GM12801 (cell line): ENCODE data around the gene MAP4K3.

Experiments used
- TF ChIP-seq, protein P1 (sequence below): IDR thresholded peaks from one replicate; pipeline ENCODE4 v1.5.1; 2011; ENCODE audit warnings: control low read depth; ENCODE audit not compliant: insufficient read length; ENCODE audit errors: extremely low read depth

The MAP4K3 gene

DNA sequence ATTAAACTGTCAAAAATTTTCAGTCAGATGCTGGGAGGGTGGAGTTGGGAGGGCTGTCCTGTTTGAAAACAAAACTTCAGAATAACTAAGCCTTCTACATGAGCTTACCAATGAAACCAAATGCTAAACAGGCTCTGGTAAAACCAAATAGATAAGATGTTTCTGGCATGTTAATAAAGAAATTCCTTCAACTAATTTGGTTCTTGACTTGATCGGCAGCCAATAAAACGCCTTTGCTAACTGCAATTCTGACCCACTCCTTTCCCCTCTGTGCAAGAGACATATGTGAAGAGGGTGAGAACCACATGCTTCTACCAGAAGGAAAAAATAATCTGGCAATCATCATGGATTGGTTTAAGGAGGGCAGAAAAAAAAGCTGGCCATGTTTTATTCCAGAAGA lies 20.9 kb downstream of the MAP4K3 start:
- TF ChIP-seq, protein P1, sequence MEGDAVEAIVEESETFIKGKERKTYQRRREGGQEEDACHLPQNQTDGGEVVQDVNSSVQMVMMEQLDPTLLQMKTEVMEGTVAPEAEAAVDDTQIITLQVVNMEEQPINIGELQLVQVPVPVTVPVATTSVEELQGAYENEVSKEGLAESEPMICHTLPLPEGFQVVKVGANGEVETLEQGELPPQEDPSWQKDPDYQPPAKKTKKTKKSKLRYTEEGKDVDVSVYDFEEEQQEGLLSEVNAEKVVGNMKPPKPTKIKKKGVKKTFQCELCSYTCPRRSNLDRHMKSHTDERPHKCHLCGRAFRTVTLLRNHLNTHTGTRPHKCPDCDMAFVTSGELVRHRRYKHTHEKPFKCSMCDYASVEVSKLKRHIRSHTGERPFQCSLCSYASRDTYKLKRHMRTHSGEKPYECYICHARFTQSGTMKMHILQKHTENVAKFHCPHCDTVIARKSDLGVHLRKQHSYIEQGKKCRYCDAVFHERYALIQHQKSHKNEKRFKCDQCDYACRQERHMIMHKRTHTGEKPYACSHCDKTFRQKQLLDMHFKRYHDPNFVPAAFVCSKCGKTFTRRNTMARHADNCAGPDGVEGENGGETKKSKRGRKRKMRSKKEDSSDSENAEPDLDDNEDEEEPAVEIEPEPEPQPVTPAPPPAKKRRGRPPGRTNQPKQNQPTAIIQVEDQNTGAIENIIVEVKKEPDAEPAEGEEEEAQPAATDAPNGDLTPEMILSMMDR = no peak

DNA sequence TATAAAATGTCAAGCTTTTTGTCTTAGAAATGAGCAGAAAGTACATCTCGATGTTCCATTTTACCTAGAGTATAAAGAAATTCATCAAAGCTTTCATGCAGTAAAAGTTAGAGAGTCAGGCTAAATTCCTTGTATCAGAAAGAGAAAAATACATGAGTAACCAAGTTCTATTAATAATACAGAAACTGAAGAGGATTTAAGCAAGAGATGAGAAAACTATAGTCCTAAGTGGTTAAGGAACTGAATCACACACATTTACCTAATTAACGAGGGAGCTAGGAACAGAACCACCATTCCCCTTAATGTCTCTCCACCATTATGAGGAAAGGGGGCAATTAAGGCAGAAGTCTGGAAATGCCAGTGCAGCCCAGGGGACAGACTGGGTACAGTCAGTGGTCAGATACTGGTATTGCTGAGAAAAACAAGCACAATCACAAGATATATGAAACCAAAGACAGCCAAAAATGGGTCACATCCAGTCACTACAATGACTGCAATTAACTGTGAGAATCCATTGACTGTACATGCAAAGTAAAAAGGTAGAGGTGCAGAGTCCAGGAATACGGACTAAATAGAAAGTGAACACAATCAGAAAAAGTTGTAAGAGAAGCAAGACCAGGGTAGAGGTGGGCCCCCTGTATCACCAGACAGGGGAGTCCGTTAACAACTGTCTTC lies 23.9 kb downstream of the MAP4K3 start:
- TF ChIP-seq, protein P1 = no peak

DNA sequence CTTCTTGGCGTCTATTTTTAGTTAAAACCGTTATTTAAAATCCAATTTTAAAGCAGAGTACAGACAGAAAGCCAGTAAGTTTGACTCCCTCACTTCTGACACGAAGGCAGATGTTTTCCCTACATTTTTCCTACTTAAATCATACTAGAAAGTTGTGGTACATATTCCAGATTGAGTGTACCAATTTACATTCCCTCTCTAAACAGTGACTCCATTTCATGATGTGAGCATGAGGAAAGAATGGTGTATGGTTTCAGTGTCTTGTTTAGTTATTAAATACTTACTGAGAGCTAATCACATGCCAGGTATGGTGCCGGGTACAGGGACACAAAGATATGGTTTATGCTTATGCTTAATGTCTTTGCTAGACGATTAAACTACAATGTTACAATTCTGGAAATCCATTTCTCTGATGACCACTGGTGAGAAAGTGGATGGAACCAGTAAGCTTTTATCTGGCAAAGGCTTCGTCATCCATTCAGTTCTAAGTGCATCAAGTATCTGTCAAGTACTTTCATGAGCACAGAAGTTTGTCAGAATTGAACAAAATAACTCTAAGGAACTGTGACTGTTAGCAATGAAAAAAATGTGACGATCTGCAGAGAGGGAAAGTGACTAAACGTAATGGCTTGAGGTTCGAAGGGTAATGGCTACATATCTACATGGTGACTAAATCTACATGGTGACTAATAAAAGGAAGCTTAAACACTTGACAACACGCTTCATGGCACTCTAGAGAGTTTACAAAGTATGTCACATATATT lies 25.7 kb downstream of the MAP4K3 start:
- TF ChIP-seq, protein P1 = no peak

DNA sequence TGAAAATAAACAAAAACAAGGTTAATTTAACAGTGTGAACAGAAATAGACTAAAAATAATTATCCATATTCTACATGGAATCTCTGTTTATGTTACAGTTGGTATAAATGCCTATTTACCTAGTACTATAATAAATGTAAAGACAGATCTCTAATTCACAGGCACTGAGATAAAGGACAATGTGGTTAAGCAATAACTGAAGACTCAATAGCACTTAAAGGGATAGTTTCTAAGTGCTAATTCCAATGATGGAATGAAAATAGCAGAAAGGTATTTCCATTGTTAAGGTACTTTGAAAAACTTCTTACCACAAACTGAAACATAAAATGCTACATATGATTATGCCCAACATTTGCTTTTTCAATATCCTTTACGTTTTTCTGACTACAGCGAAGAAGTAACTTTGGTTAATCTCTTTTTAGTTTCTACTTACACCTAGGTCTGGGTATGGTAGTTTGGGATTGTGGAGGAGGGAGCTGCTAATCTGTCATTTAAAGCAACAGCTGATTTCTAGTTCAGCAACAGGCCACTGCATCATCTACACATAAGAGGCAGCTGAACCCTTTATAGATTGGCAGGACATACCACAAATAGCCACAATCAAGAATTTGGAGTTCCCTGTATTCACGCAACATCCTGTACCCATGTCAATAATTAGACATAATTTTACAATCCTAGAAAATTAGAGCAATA lies 27.2 kb downstream of the MAP4K3 start:
- TF ChIP-seq, protein P1 = no peak

DNA sequence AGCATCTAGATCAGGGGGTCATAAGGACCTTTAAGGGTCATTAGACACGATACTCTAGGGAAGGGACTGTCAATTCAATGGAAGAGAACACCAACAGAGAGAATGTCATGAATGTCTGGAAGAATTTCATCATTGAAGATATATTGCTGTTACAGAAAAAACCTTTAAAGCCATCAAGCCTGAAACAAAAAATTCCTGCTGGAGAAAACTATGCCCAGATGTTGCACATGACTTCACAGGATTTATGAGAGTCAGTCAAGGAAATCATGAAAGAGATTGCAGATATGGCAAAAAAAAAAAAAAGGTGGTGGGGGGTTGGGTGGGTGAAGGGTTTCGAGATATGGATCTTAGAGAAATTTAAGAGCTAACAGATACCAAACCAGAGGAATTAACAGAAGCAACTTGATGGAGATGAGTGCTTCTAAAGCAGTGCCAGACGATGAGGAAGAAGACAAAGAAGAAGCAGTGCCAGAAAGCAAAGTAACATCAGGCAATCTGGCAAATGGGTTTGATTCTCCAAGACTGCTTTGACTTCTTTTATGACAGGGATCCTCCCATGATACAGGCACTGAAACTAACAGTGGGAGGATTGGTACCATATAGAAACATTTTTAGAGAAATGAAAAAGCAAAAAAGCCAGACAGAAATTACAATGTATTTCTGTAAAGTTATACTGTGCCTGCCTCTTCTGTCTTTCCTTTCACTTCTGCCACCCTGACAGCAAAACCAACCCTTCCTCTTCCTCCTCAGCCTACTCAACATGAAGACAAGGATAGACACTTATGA lies 28.5 kb downstream of the MAP4K3 start:
- TF ChIP-seq, protein P1 = no peak

DNA sequence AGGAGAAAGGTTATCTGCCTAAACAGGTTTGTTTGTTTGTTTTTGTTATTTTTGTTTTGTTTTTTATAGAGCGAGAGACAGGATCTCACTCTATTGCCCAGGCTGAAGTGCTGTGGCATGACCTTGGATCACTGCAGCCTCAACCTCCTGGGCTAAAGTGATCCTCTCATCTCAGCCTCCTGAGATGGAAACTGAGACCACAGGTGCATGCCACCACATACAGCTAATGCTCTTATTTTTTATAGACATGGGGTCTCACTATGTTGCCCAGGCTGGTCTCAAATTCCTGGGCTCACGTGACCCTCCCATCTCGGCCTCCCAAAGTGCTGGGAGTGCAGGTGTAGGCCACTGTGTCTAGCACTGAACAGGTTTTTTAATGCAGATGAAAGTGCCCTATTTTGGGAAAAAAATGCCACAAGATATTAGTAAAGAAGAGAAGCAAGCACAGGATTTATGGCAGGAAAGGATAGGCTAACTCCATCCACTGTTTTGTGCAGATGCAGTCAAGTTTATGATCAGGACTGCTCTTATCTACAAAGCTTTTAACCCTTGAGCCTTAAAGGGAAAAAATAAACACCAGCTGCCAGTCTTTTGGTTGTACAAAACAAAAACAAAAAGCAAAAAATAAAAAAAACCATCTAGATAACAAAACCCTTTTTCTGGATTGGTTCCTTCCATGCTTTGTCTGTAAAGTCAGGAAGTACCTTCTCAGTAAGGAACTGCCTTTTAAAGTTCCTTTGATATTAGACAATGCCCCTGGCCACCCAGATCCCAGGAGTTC lies 29.4 kb downstream of the MAP4K3 start:
- TF ChIP-seq, protein P1 = no peak
